GM06990 (cell line): ENCODE measurements around the gene AUTS2.

Source experiments
- DNase-seq: peaks from one replicate; pipeline ENCODE4 v3.0.0-alpha.2; 2011; ENCODE audit not compliant: insufficient read length; ENCODE audit errors: extremely low read depth
- H3K27me3 ChIP-seq: replicated peaks from 2 replicates; pipeline ENCODE4 v1.6.0; 2011; ENCODE audit warnings: low read length; ENCODE audit not compliant: control insufficient read depth, insufficient read depth
- H3K36me3 ChIP-seq: 2 replicates; pipeline ENCODE4 v1.5.1; 2011; ENCODE audit warnings: low read length; ENCODE audit not compliant: control insufficient read depth, insufficient read depth
- H3K4me3 ChIP-seq: replicated peaks from 2 replicates; pipeline ENCODE4 v1.5.1; 2011; ENCODE audit warnings: low read depth, mild to moderate bottlenecking, control low read depth, low read length
- TF ChIP-seq, protein P1 (sequence below): IDR thresholded peaks from 2 replicates; pipeline ENCODE4 v1.5.1; 2011; ENCODE audit warnings: low read length, control low read depth, mild to moderate bottlenecking, inconsistent platforms; ENCODE audit not compliant: insufficient read depth, poor library complexity, severe bottlenecking

The AUTS2 gene

DNA sequence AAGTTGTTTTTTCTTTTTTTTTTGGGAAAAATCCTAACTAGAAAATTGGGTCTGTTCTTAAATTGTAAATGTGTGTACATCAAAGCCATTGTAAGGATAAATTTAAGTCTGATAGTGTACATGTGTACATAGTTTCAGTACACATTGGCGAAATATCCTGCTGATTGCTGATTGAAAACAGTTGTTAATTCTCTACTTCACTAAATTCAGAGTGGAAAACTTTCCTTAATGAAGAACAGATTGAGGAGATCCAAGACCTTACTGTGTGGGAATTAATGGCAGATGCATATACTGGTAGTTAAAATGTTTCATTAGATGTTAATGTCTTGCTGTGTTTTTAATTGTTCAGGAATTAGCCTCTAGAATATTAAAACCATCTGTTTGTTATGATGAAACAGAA is 506.0 kb downstream of the AUTS2 start:
- no peak for DNase-seq
- Histone ChIP-seq H3K4me3 (no peak overlapping the region), H3K27me3 (no peaks in the 10 kb centered on the region), H3K36me3 (no peaks in the 10 kb centered on the region)
- TF ChIP-seq, protein P1, sequence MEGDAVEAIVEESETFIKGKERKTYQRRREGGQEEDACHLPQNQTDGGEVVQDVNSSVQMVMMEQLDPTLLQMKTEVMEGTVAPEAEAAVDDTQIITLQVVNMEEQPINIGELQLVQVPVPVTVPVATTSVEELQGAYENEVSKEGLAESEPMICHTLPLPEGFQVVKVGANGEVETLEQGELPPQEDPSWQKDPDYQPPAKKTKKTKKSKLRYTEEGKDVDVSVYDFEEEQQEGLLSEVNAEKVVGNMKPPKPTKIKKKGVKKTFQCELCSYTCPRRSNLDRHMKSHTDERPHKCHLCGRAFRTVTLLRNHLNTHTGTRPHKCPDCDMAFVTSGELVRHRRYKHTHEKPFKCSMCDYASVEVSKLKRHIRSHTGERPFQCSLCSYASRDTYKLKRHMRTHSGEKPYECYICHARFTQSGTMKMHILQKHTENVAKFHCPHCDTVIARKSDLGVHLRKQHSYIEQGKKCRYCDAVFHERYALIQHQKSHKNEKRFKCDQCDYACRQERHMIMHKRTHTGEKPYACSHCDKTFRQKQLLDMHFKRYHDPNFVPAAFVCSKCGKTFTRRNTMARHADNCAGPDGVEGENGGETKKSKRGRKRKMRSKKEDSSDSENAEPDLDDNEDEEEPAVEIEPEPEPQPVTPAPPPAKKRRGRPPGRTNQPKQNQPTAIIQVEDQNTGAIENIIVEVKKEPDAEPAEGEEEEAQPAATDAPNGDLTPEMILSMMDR, result no peak

DNA sequence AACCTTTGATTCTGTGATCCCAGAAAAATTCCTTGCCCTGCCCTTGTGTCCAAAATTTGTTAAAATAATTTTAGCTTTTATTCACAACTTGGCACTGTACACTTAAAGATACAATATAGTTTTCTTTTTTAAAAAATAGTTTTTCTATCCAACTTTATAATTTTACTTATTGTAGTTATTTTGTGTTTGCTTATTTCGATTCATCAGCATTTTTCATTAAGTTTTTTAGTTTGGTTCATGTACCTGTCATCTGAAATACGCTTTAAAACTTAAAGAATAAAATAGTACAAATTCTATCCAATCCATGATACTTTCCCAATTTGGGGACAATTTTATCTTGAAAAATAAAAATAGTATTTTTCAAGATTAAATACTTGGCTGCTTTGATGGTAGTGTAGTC is 514.8 kb downstream of the AUTS2 start:
- Histone ChIP-seq H3K36me3 (no peaks in the 10 kb centered on the region), H3K4me3 (no peak overlapping the region), H3K27me3 (no peaks in the 10 kb centered on the region)
- DNase-seq, result no peak
- TF ChIP-seq, protein P1, result no peak

DNA sequence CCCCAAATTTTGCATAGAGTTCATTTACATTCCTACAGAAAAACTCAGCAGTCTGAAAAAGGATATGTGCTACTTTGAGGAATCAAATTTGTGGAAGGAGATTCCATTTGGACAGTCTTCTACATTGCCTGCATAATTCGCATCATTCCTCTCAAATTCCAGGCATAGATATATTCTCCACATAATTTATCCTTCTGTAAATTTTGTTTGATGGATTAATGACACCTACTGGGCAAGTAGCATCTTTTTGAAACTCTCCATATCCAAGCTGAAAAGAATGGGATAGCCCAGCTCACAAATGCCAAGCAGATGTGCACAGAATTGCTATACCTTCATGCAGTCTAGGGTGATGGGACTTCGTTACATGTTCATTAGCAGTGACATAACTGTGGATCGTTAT is 515.3 kb downstream of the AUTS2 start:
- no peak overlapping the region for H3K4me3 ChIP-seq
- no peak for DNase-seq
- no peaks in the 10 kb centered on the region for H3K36me3 ChIP-seq
- TF ChIP-seq, protein P1, result no peak
- H3K27me3 ChIP-seq, result no peaks in the 10 kb centered on the region

DNA sequence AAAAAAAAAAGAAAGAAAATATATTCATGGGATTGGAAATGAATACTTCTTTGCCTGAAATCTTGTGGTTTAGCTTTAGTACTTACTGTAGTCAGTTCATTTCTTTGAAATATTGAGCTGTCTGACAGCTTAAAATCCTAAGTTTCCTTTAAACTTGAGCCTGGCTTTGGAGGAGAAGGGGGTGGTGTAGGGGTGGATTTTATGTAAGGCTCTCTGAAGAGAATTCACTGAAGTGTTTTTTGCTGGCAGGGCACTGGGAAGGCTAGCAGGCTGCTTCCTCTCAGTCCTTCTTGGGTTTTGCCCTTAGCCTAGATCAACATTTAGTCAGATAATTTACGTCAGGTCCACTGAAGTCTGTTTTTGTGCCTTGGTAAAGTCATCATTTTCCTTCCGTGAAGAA is 516.5 kb downstream of the AUTS2 start:
- H3K27me3 ChIP-seq, result no peaks in the 10 kb centered on the region
- TF ChIP-seq, protein P1, result no peak
- no peak for DNase-seq
- no peak overlapping the region for H3K4me3 ChIP-seq
- H3K36me3 ChIP-seq, result no peaks in the 10 kb centered on the region

DNA sequence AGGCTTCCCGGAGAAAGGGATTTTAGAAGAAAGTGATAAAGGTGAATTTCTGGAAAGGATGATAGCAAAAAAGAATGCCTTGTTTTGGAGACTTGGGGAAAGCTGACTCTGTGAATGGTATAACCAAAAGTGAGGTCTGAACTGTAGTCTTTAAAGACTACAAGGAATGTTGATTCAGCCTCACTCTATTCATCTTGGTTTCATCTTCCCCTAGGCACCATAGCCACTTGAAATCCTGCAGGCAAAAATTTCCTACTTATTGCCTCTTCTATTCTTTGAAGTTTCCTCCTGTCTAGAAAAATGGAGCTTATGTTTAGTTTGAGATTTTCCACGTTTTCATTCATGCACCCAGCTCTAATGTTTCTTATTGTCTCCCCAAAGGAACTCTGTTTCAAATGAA is 518.0 kb downstream of the AUTS2 start:
- no peaks in the 10 kb centered on the region for H3K36me3 ChIP-seq
- TF ChIP-seq, protein P1, result no peak
- no peaks in the 10 kb centered on the region for H3K27me3 ChIP-seq
- H3K4me3 ChIP-seq, result no peak overlapping the region
- no peak for DNase-seq

DNA sequence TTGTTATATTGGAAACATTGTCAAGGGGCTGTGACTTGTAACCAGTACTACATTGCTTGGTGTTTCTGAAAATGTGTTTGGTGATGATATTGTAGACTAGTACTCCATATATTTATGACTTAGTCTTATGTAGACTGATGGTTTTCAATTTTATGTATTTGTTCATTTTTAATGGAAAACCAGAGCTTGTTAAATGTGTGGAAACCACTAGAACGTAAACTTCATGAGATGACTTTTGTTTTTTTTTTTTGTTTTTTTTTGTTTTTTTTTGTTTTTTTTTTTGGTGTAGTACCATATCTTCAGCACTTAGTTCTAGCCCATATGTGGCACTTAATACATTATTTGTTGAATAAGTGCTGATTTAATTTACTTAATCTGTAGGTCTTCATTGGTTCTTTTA is 518.6 kb downstream of the AUTS2 start:
- TF ChIP-seq, protein P1, result no peak
- no peak for DNase-seq
- Histone ChIP-seq H3K27me3 (no peaks in the 10 kb centered on the region), H3K4me3 (no peak overlapping the region), H3K36me3 (no peaks in the 10 kb centered on the region)
